Neural progenitor cell (in vitro differentiated cells): ENCODE measurements around the gene LRRC8E. TPM values are rescaled to one million over a fixed set of nuclear protein-coding genes. Genes with fewer than 3 reads are reported as not detected.

Experiments used
- DNase-seq: peaks from one replicate; pipeline ENCODE4 v3.0.0-alpha.2; 2016; ENCODE audit warnings: low spot score
- H2AFZ ChIP-seq: fragments of 200-600 bp; sonication (generic); replicated peaks from 2 replicates; pipeline ENCODE4 v1.6.1; 2016; ENCODE audit warnings: antibody characterized with exemption
- H3F3A ChIP-seq: fragments of 200-600 bp; sonication (generic); 2 replicates; pipeline ENCODE4 v1.6.1; 2016; ENCODE audit warnings: antibody characterized with exemption, low read depth
- H3K27ac ChIP-seq: fragments of 200-600 bp; sonication (generic); 2 replicates; pipeline ENCODE4 v1.5.1; 2016; ENCODE audit warnings: mild to moderate bottlenecking
- H3K27me3 ChIP-seq: fragments of 200-600 bp; sonication (generic); 2 replicates; pipeline ENCODE4 v1.6.1; 2016; ENCODE audit warnings: mild to moderate bottlenecking, moderate library complexity
- H3K36me3 ChIP-seq: fragments of 200-600 bp; sonication (generic); 2 replicates; pipeline ENCODE4 v1.5.1; 2016
- H3K4me1 ChIP-seq: fragments of 200-600 bp; sonication (generic); 2 replicates; pipeline ENCODE4 v1.6.1; 2016; ENCODE audit warnings: mixed run types
- H3K4me2 ChIP-seq: fragments of 200-600 bp; sonication (generic); 2 replicates; pipeline ENCODE4 v1.6.1; 2016
- H3K4me3 ChIP-seq: fragments of 200-600 bp; sonication (generic); 2 replicates; pipeline ENCODE4 v1.5.1; 2016
- H3K79me2 ChIP-seq: fragments of 200-600 bp; sonication (generic); 2 replicates; pipeline ENCODE4 v1.6.1; 2016; ENCODE audit warnings: low read depth
- H3K9ac ChIP-seq: fragments of 200-600 bp; sonication (generic); 2 replicates; pipeline ENCODE4 v1.6.1; 2016
- H3K9me3 ChIP-seq: fragments of 200-600 bp; sonication (generic); 2 replicates; pipeline ENCODE4 v1.5.1; 2016; ENCODE audit warnings: low read depth
- H4K20me1 ChIP-seq: fragments of 200-600 bp; sonication (generic); 2 replicates; pipeline ENCODE4 v1.6.1; 2016; ENCODE audit warnings: low read depth
- H3K27ac Mint-ChIP-seq: 3 replicates; pipeline ENCODE4 v1.8.0; 2021; ENCODE audit warnings: mixed read lengths
- H3K27me3 Mint-ChIP-seq: 2 replicates; pipeline ENCODE4 v1.8.0; 2022; ENCODE audit warnings: low read depth, mild to moderate bottlenecking, inconsistent platforms, moderate library complexity, mixed read lengths; ENCODE audit not compliant: insufficient read depth
- H3K36me3 Mint-ChIP-seq: 3 replicates; pipeline ENCODE4 v1.8.0; 2021; ENCODE audit warnings: mixed read lengths
- H3K4me1 Mint-ChIP-seq: 3 replicates; pipeline ENCODE4 v1.8.0; 2021; ENCODE audit warnings: mixed read lengths
- H3K4me3 Mint-ChIP-seq: 3 replicates; pipeline ENCODE4 v1.8.0; 2021; ENCODE audit warnings: mild to moderate bottlenecking, moderate library complexity, mixed read lengths
- H3K9me3 Mint-ChIP-seq: 3 replicates; pipeline ENCODE4 v1.8.0; 2020; ENCODE audit warnings: mixed read lengths
- CTCF ChIP-seq: fragments of 200-600 bp; sonication (generic); IDR thresholded peaks from 2 replicates; pipeline ENCODE4 v1.5.1; 2017; ENCODE audit warnings: antibody characterized with exemption, mild to moderate bottlenecking
- EZH2 ChIP-seq: fragments of 200-600 bp; sonication (generic); IDR thresholded peaks from 2 replicates; pipeline ENCODE4 v1.6.1; 2017; ENCODE audit warnings: antibody characterized with exemption, mild to moderate bottlenecking, moderate library complexity
- EZH2phosphoT487 ChIP-seq: fragments of 200-600 bp; sonication (generic); IDR thresholded peaks from 2 replicates; pipeline ENCODE4 v1.6.1; 2017; ENCODE audit warnings: antibody characterized with exemption
- total RNA-seq: library from RNA; depleted of rRNA; stranded (reverse); fragments of >200 nt; gene quantifications from 2 replicates; pipeline ENCODE4 v1.2.3, GENCODE V29; 2015; ENCODE audit warnings: low replicate concordance

LRRC8E gene
- total RNA-seq, 1 donor from 2014 or later, result 1.2 TPM

GRCh38 chr19:7868326-7868670 is 20.0 kb upstream of the LRRC8E start:
- TF ChIP-seq EZH2phosphoT487, result no peak
- TF ChIP-seq CTCF, result no peak
- TF ChIP-seq EZH2, result no peak
- H3F3A ChIP-seq, result peaks cover 55% of the 10 kb centered on the region
- H2AFZ ChIP-seq, result no peak overlapping the region
- no peaks in the 10 kb centered on the region for H3K9me3 ChIP-seq
- peaks cover 11% of the 10 kb centered on the region for H3K4me1 ChIP-seq
- no peaks in the 10 kb centered on the region for H3K79me2 ChIP-seq
- peaks cover 3% of the 10 kb centered on the region for H3K36me3 Mint-ChIP-seq
- H3K36me3 ChIP-seq, result no peaks in the 10 kb centered on the region
- no peak for DNase-seq
- peak overlapping the region; percentile 14 for H3K4me2 ChIP-seq
- peaks cover 49% of the 10 kb centered on the region for H3K27me3 ChIP-seq
- no peak overlapping the region for H3K9ac ChIP-seq
- H3K9me3 Mint-ChIP-seq, result no peaks in the 10 kb centered on the region
- H3K4me3 Mint-ChIP-seq, result peak overlapping the region; percentile 51
- H3K27ac Mint-ChIP-seq, result no peak overlapping the region
- H3K4me1 Mint-ChIP-seq, result peaks cover 37% of the 10 kb centered on the region
- H3K27me3 Mint-ChIP-seq, result peaks cover 29% of the 10 kb centered on the region
- H4K20me1 ChIP-seq, result peaks cover 64% of the 10 kb centered on the region
- H3K4me3 ChIP-seq, result no peak overlapping the region
- H3K27ac ChIP-seq, result no peak overlapping the region

GRCh38 chr19:7868671-7869452 is 19.4 kb upstream of the LRRC8E start:
- Histone ChIP-seq H3K27ac (no peak overlapping the region), H3K27me3 (peaks cover 48% of the 10 kb centered on the region), H2AFZ (no peak overlapping the region), H4K20me1 (peaks cover 58% of the 10 kb centered on the region), H3K9ac (no peak overlapping the region), H3K79me2 (no peaks in the 10 kb centered on the region), H3F3A (peaks cover 54% of the 10 kb centered on the region), H3K4me3 (peak overlapping the region; percentile 31), H3K4me2 (peak overlapping the region; percentile 67), H3K36me3 (no peaks in the 10 kb centered on the region), H3K4me1 (peaks cover 7% of the 10 kb centered on the region), H3K9me3 (no peaks in the 10 kb centered on the region)
- Mint-ChIP-seq H3K4me1 (peaks cover 37% of the 10 kb centered on the region), H3K9me3 (no peaks in the 10 kb centered on the region), H3K27ac (no peak overlapping the region), H3K27me3 (peaks cover 29% of the 10 kb centered on the region), H3K36me3 (peaks cover 3% of the 10 kb centered on the region), H3K4me3 (peak overlapping the region; percentile 77)
- TF ChIP-seq CTCF (peak; percentile 74), EZH2phosphoT487 (no peak), EZH2 (peak; percentile 32)
- DNase-seq, result peak; percentile 91

GRCh38 chr19:7869453-7869909 is 18.8 kb upstream of the LRRC8E start:
- Mint-ChIP-seq H3K4me3 (no peak overlapping the region), H3K27me3 (peaks cover 29% of the 10 kb centered on the region)
- TF ChIP-seq EZH2 (no peak), CTCF (peak; percentile 7), EZH2phosphoT487 (no peak)

More at GRCh38 chr19:7869453-7869909, 18.8 kb upstream of the LRRC8E start:
- Mint-ChIP-seq H3K4me1 (peaks cover 37% of the 10 kb centered on the region), H3K9me3 (no peaks in the 10 kb centered on the region), H3K27ac (no peak overlapping the region), H3K36me3 (peaks cover 3% of the 10 kb centered on the region)
- Histone ChIP-seq H2AFZ (no peak overlapping the region), H3K27me3 (peaks cover 42% of the 10 kb centered on the region), H3K4me3 (peak overlapping the region; percentile 31), H3K4me2 (peak overlapping the region; percentile 67), H3K4me1 (peaks cover 7% of the 10 kb centered on the region), H3K27ac (no peak overlapping the region), H3K79me2 (no peaks in the 10 kb centered on the region), H3F3A (peaks cover 54% of the 10 kb centered on the region), H3K36me3 (no peaks in the 10 kb centered on the region), H3K9me3 (no peaks in the 10 kb centered on the region), H4K20me1 (peaks cover 52% of the 10 kb centered on the region), H3K9ac (no peak overlapping the region)
- DNase-seq, result peak; percentile 72
